Thyroid gland (tissue), 4 donors: Measurements from ENCODE around the gene ASB4.

ENCODE experiments used
- POLR2A ChIP-seq, 2 donors: fragments of 450-650 bp; IDR thresholded peaks; one replicate each; pipeline ENCODE4 v1.6.1; 2017; ENCODE audit warnings: antibody characterized with exemption in 2 of 2, mild to moderate bottlenecking in 2 of 2, moderate library complexity in 1 of 2
- TF ChIP-seq, protein P1 (sequence below), 6 experiments: fragments of 200-600 bp in 3 of 6; fragments of 450-650 bp in 3 of 6; sonication (generic) in 3 of 6; IDR thresholded peaks; one replicate each; pipeline ENCODE4 v1.5.1; 2016 to 2019; ENCODE audit warnings: antibody characterized with exemption in 6 of 6, mild to moderate bottlenecking in 2 of 6, inconsistent platforms in 1 of 6, moderate library complexity in 1 of 6

DNA sequence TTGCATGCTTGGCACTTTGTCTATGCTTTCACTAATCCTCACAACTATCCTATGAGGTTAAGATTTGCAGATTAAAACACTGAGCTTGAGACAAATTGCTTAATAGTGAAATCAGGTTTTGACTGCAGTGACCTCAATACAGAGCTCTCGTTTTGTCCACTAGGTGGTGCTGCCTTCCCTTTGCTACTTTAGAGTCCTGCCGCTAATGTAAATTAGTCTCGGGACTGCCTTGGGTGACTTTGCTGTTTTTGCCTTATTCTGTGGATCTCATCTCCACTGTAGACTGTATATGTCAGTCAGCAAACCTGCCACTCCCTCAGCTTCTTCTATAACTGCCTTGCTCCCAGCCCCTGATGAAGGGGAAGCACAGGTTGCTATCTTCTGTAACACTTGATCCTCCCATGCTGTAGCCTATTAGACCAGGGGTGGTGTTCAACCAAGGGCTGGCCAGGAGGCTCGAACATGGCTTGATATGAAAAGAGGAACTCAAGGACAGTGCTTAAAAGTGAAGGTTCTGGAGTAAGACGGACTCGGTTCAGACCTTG, 26.0 kb downstream of the ASB4 start:
- TF ChIP-seq, protein P1, sequence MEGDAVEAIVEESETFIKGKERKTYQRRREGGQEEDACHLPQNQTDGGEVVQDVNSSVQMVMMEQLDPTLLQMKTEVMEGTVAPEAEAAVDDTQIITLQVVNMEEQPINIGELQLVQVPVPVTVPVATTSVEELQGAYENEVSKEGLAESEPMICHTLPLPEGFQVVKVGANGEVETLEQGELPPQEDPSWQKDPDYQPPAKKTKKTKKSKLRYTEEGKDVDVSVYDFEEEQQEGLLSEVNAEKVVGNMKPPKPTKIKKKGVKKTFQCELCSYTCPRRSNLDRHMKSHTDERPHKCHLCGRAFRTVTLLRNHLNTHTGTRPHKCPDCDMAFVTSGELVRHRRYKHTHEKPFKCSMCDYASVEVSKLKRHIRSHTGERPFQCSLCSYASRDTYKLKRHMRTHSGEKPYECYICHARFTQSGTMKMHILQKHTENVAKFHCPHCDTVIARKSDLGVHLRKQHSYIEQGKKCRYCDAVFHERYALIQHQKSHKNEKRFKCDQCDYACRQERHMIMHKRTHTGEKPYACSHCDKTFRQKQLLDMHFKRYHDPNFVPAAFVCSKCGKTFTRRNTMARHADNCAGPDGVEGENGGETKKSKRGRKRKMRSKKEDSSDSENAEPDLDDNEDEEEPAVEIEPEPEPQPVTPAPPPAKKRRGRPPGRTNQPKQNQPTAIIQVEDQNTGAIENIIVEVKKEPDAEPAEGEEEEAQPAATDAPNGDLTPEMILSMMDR (IDR thresholded peaks at IDR 0.05) = peak; percentile 79 to 90 (median 84)
- no peak for TF ChIP-seq POLR2A (IDR thresholded peaks at IDR 0.05)
